Measurements from ENCODE around the gene BSPH1. TPM values are rescaled to one million over a fixed set of nuclear protein-coding genes. Genes with fewer than 3 reads are reported as not detected.
"Not testable (repeated sequence)": the region's sequence is repeated elsewhere in the genome, so short reads cannot be mapped to it uniquely, and the experiment has no call there.

BSPH1 gene
- total and polyA plus RNA-seq, 7 donors: not detected

- WGBS, 3 donors: 85 to 88% (median 86%) methylated on average over 6 of the region's 6 CpGs
- ATAC-seq (no peak), DNase-seq (no peak)
- Histone ChIP-seq H3K36me3 (ENCODE audit: insufficient read depth in 1 of 2, low read depth in 1 of 2) (no peaks in the 10 kb centered on the region), H3K4me1 (no peaks in the 10 kb centered on the region), H3K4me3 (no peak overlapping the region), H3K27ac (no peak overlapping the region), H3K9me3 (no peaks in the 10 kb centered on the region), H3K27me3 (ENCODE audit: insufficient read depth in 3 of 3, low read length in 2 of 3) (peaks cover 0 to 12% (median 2%) of the 10 kb centered on the region in 3 donors)
- no peak for TF ChIP-seq CTCF (IDR thresholded peaks at IDR 0.05)
- intact Hi-C loops (cut with DNase I): loop anchor here in 1 of 2 donors (5.0 kb wide), 1 partner anchor 179 kb away; no protein-coding TSS in a partner anchor
These were observed 18.4 kb downstream of the BSPH1 start for GRCh38 chr19:47973529-47973928.

GRCh38 chr19:47955936-47956335 is 36.0 kb downstream of the BSPH1 start:
- H3K27me3 ChIP-seq (ENCODE audit: insufficient read depth in 3 of 3, low read length in 2 of 3); H3K4me1 ChIP-seq; intact Hi-C loops (cut with DNase I); H3K27ac ChIP-seq; H3K36me3 ChIP-seq (ENCODE audit: insufficient read depth in 1 of 2, low read depth in 1 of 2); H3K4me3 ChIP-seq; ATAC-seq; H3K9me3 ChIP-seq: not testable (repeated sequence)
- 88 to 90% (median 89%) methylated on average over 6 to 7 of the region's 11 CpGs for WGBS, 3 donors
- peak in 1 of 2 donors; percentile 27 for DNase-seq

- H3K36me3 ChIP-seq (ENCODE audit: insufficient read depth in 1 of 2, low read depth in 1 of 2): not testable (repeated sequence)
These were observed 39.8 kb downstream of the BSPH1 start for GRCh38 chr19:47952132-47952531.

GRCh38 chr19:47949852-47950521 is 42.0 kb downstream of the BSPH1 start:
- H3K9me3 ChIP-seq; H3K4me3 ChIP-seq; ATAC-seq; H3K27me3 ChIP-seq (ENCODE audit: insufficient read depth in 3 of 3, low read length in 2 of 3); H3K36me3 ChIP-seq (ENCODE audit: insufficient read depth in 1 of 2, low read depth in 1 of 2); H3K4me1 ChIP-seq; intact Hi-C loops (cut with DNase I); H3K27ac ChIP-seq: not testable (repeated sequence)
- 88 to 90% (median 88%) methylated on average over 18 to 19 of the region's 24 CpGs for WGBS, 3 donors
- TF ChIP-seq CTCF (IDR thresholded peaks at IDR 0.05): peak; percentile 10
- peak; percentile 30 to 67 for DNase-seq

More at GRCh38 chr19:47952132-47952531, 39.8 kb downstream of the BSPH1 start:
- H3K4me3 ChIP-seq; DNase-seq; H3K27me3 ChIP-seq (ENCODE audit: insufficient read depth in 3 of 3, low read length in 2 of 3); H3K4me1 ChIP-seq; H3K27ac ChIP-seq; intact Hi-C loops (cut with DNase I); ATAC-seq; H3K9me3 ChIP-seq: not testable (repeated sequence)
- no CpG with 5 or more reads among the region's 21 CpGs for WGBS, 3 donors

GRCh38 chr19:47928581-47928980 is 63.4 kb downstream of the BSPH1 start:
- intact Hi-C loops (cut with DNase I); H3K4me3 ChIP-seq: not testable (repeated sequence)

GRCh38 chr19:47920107-47920506 is 71.9 kb downstream of the BSPH1 start:
- H3K4me3 ChIP-seq; H3K9me3 ChIP-seq; intact Hi-C loops (cut with DNase I); H3K27me3 ChIP-seq (ENCODE audit: insufficient read depth in 3 of 3, low read length in 2 of 3); ATAC-seq; DNase-seq; H3K4me1 ChIP-seq; H3K27ac ChIP-seq; H3K36me3 ChIP-seq (ENCODE audit: insufficient read depth in 1 of 2, low read depth in 1 of 2): not testable (repeated sequence)
- TF ChIP-seq CTCF (IDR thresholded peaks at IDR 0.05): peak; percentile 52
- 0 to 1% (median 1%) methylated on average over 10 of the region's 15 CpGs for WGBS, 3 donors

More at GRCh38 chr19:47928581-47928980, 63.4 kb downstream of the BSPH1 start:
- ATAC-seq; H3K27me3 ChIP-seq (ENCODE audit: insufficient read depth in 3 of 3, low read length in 2 of 3); DNase-seq; H3K27ac ChIP-seq; H3K36me3 ChIP-seq (ENCODE audit: insufficient read depth in 1 of 2, low read depth in 1 of 2); H3K9me3 ChIP-seq; H3K4me1 ChIP-seq: not testable (repeated sequence)
- whole genome bisulfite sequencing, 3 donors: 81% methylated on average over 13 of the region's 20 CpGs; no CpG with 5 or more reads in 2 of the 3 donors

Other genes starting within 250 kb of the BSPH1 start
- gene NOP53, start 246.6 kb downstream of the BSPH1 start, total RNA-seq: 100 to 1,000 TPM in 3 of 4 donors, 10 to 100 TPM in 1; 96.3 to 166 (median 127) TPM
- 100 to 1,000 TPM; 247 to 268 (median 257) TPM for gene NOP53, start 246.6 kb downstream of the BSPH1 start, polyA plus RNA-seq
- gene SELENOW, start 213.5 kb downstream of the BSPH1 start, total RNA-seq: 100 to 1,000 TPM; 677 to 969 (median 733) TPM
- gene SELENOW, start 213.5 kb downstream of the BSPH1 start, polyA plus RNA-seq: 1,000 to 10,000 TPM in 2 of 3 donors, 100 to 1,000 TPM in 1; 434 to 1,620 (median 1,372) TPM
- gene TPRX1, start 187.6 kb downstream of the BSPH1 start, total RNA-seq: not detected
- gene TPRX1, start 187.6 kb downstream of the BSPH1 start, polyA plus RNA-seq: not detected
- not detected for gene CRX, start 170.2 kb downstream of the BSPH1 start, total RNA-seq
- gene CRX, start 170.2 kb downstream of the BSPH1 start, polyA plus RNA-seq: under 1 TPM in 1 of 3 donors, not detected in 2; 0.01 TPM
- not detected for gene TPRX2, start 132.9 kb downstream of the BSPH1 start, total RNA-seq
- not detected for gene TPRX2, start 132.9 kb downstream of the BSPH1 start, polyA plus RNA-seq
- not detected for gene SULT2A1, start 105.9 kb downstream of the BSPH1 start, total RNA-seq
- gene SULT2A1, start 105.9 kb downstream of the BSPH1 start, polyA plus RNA-seq: not detected
- not detected for gene ELSPBP1, start 2.5 kb upstream of the BSPH1 start, total RNA-seq
- not detected for gene ELSPBP1, start 2.5 kb upstream of the BSPH1 start, polyA plus RNA-seq
- under 1 TPM in 1 of 4 donors, not detected in 3; 0.18 TPM for gene CABP5, start 51.9 kb upstream of the BSPH1 start, total RNA-seq
- gene CABP5, start 51.9 kb upstream of the BSPH1 start, polyA plus RNA-seq: not detected
- gene PLA2G4C, start 118.6 kb upstream of the BSPH1 start, total RNA-seq: 100 to 1,000 TPM in 1 of 4 donors, 10 to 100 TPM in 3; 34.2 to 114 (median 70.8) TPM
- gene PLA2G4C, start 118.6 kb upstream of the BSPH1 start, polyA plus RNA-seq: 10 to 100 TPM; 11.8 to 23.9 (median 21.9) TPM
- 1 to 10 TPM; 2.6 to 4.9 (median 3.1) TPM for gene LIG1, start 178.2 kb upstream of the BSPH1 start, total RNA-seq
- 1 to 10 TPM; 3.3 to 5.2 (median 3.4) TPM for gene LIG1, start 178.2 kb upstream of the BSPH1 start, polyA plus RNA-seq
- 1 to 10 TPM; 4.3 to 8.0 (median 5.7) TPM for gene ZSWIM9, start 178.5 kb upstream of the BSPH1 start, total RNA-seq
- 10 to 100 TPM in 1 of 3 donors, 1 to 10 TPM in 2; 3.0 to 10.5 (median 4.7) TPM for gene ZSWIM9, start 178.5 kb upstream of the BSPH1 start, polyA plus RNA-seq

Data from psoas muscle (tissue), 8 donors.